Karpas-422 (cell line): Measurements from ENCODE around the gene SSBP3. TPM values are rescaled to one million over a fixed set of nuclear protein-coding genes. Genes with fewer than 3 reads are reported as not detected.
"Not testable (repeated sequence)": the region's sequence is repeated elsewhere in the genome, so short reads cannot be mapped to it uniquely, and the experiment has no call there.

Source experiments
- DNase-seq: peaks from one replicate; pipeline ENCODE4 v3.0.0-alpha.2; 2015
- H2AFZ ChIP-seq: fragments of 200-600 bp; sonication (generic); 2 replicates; pipeline ENCODE4 v1.6.1; 2014; ENCODE audit warnings: antibody characterized with exemption, low read length, mixed read lengths
- H3K27ac ChIP-seq: fragments of 200-600 bp; sonication (generic); 2 replicates; pipeline ENCODE4 v1.5.1; 2014; ENCODE audit warnings: mild to moderate bottlenecking, low read length, moderate library complexity
- H3K27me3 ChIP-seq: fragments of 200-600 bp; sonication (generic); 2 replicates; pipeline ENCODE4 v1.6.1; 2014; ENCODE audit warnings: low read length, mixed read lengths
- H3K36me3 ChIP-seq: fragments of 200-600 bp; sonication (generic); 2 replicates; pipeline ENCODE4 v1.6.1; 2014; ENCODE audit warnings: low read length, mixed read lengths; ENCODE audit not compliant: insufficient read depth
- H3K4me1 ChIP-seq: fragments of 200-600 bp; sonication (generic); 2 replicates; pipeline ENCODE4 v1.6.1; 2014; ENCODE audit warnings: mild to moderate bottlenecking, low read length, mixed read lengths
- H3K4me2 ChIP-seq: fragments of 200-600 bp; sonication (generic); 2 replicates; pipeline ENCODE4 v1.6.1; 2014; ENCODE audit warnings: low read length, low read depth, mild to moderate bottlenecking; ENCODE audit not compliant: poor library complexity, severe bottlenecking
- H3K4me3 ChIP-seq: fragments of 200-600 bp; sonication (generic); 2 replicates; pipeline ENCODE4 v1.5.1; 2014; ENCODE audit warnings: mild to moderate bottlenecking, antibody characterized with exemption, low read length, mixed read lengths
- H3K79me2 ChIP-seq: fragments of 200-600 bp; sonication (generic); 2 replicates; pipeline ENCODE4 v1.6.1; 2014; ENCODE audit warnings: mild to moderate bottlenecking, low read length, mixed read lengths
- H3K9ac ChIP-seq: fragments of 200-600 bp; sonication (generic); 2 replicates; pipeline ENCODE4 v1.6.0; 2014; ENCODE audit warnings: low read length
- H3K9me2 ChIP-seq: fragments of 200-600 bp; sonication (generic), shearing (Covaris generic); replicated peaks from 2 replicates; pipeline ENCODE4 v1.6.0; 2014; ENCODE audit warnings: mild to moderate bottlenecking, low read length, moderate library complexity; ENCODE audit not compliant: insufficient read depth
- H3K9me3 ChIP-seq: fragments of 300-700, 200-600 bp; sonication (generic); 2 replicates; pipeline ENCODE4 v1.6.1; 2014; ENCODE audit warnings: low read length, mixed read lengths
- H4K20me1 ChIP-seq: fragments of 200-600 bp; sonication (generic); 2 replicates; pipeline ENCODE4 v1.6.1; 2014; ENCODE audit warnings: mild to moderate bottlenecking, antibody characterized with exemption, low read length, low read depth; ENCODE audit not compliant: insufficient read depth
- total RNA-seq: library from RNA; depleted of rRNA; stranded (reverse); fragments of >200 nt; shearing (Covaris generic); gene quantifications from 2 replicates; pipeline ENCODE4 v1.2.3, GENCODE V29; 2014; ENCODE audit warnings: low replicate concordance

SSBP3 gene
- total RNA-seq, 1 experiment from 2014 or later: 4.7 TPM

- H3K36me3 ChIP-seq: peaks cover 17% of the 10 kb centered on the region; the same call in 1 of the 2 replicates
Measured at GRCh38 chr1:54219688-54220003, 186.5 kb downstream of the SSBP3 start.

GRCh38 chr1:54218883-54219687 is 187.1 kb downstream of the SSBP3 start:
- no peaks in the 10 kb centered on the region for H3K27me3 ChIP-seq
- H3K79me2 ChIP-seq: no peaks in the 10 kb centered on the region
- no peak overlapping the region for H3K4me3 ChIP-seq
- H3K4me1 ChIP-seq: no peaks in the 10 kb centered on the region
- no peak overlapping the region for H2AFZ ChIP-seq
- DNase-seq: no peak
- H3K9me2 ChIP-seq: no peaks in the 10 kb centered on the region
- no peaks in the 10 kb centered on the region for H3K9me3 ChIP-seq
- peaks cover 23% of the 10 kb centered on the region; the same call in 1 of the 2 replicates for H3K36me3 ChIP-seq
- H3K4me2 ChIP-seq: no peak overlapping the region
- H3K27ac ChIP-seq: no peak overlapping the region
- no peak overlapping the region for H3K9ac ChIP-seq
- no peaks in the 10 kb centered on the region for H4K20me1 ChIP-seq

More at GRCh38 chr1:54219688-54220003, 186.5 kb downstream of the SSBP3 start:
- H3K27me3 ChIP-seq: no peaks in the 10 kb centered on the region
- H3K4me1 ChIP-seq: no peaks in the 10 kb centered on the region
- no peak for DNase-seq
- H3K9me2 ChIP-seq: no peaks in the 10 kb centered on the region
- no peak overlapping the region for H3K4me3 ChIP-seq
- no peaks in the 10 kb centered on the region for H4K20me1 ChIP-seq
- H3K9ac ChIP-seq: no peak overlapping the region
- H3K4me2 ChIP-seq: no peak overlapping the region
- no peak overlapping the region for H3K27ac ChIP-seq
- no peaks in the 10 kb centered on the region for H3K79me2 ChIP-seq
- no peak overlapping the region for H2AFZ ChIP-seq
- H3K9me3 ChIP-seq: no peaks in the 10 kb centered on the region

DNA sequence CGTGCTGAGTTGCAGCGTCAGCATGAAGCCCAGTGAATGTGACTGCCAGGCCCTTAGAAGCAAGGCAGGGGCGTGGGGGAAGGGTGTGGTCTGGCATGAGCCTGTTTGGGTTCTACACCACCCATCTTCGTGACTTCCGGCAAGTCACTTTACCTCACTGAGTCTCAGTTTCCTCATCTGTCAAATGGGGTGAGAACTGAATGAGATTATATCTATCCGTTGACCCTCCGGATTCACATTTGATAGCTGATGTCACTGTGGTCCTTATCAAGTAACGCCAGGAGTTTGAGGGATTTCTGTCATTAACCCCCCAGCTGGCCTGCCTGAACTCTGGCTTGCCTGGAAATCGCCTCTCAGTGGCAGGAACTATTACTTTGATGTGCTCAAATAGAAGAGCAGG is 190.7 kb downstream of the SSBP3 start:
- Histone ChIP-seq H3K4me3 (no peak overlapping the region), H3K9me3 (no peaks in the 10 kb centered on the region), H3K27me3 (no peaks in the 10 kb centered on the region), H3K27ac (no peak overlapping the region), H3K9ac (no peak overlapping the region), H3K9me2 (no peaks in the 10 kb centered on the region), H3K4me2 (no peak overlapping the region), H2AFZ (no peak overlapping the region), H3K36me3 (peaks cover 42% of the 10 kb centered on the region), H4K20me1 (0 out of 2 replicates have a peak, but pooled peaks cover 4% of the 10 kb centered on the region), H3K79me2 (no peaks in the 10 kb centered on the region), H3K4me1 (no peaks in the 10 kb centered on the region)
- no peak for DNase-seq

- Histone ChIP-seq H3K9me3 (no peaks in the 10 kb centered on the region), H3K9me2 (no peaks in the 10 kb centered on the region), H3K27me3 (no peaks in the 10 kb centered on the region), H2AFZ (no peak overlapping the region), H3K4me1 (no peaks in the 10 kb centered on the region), H3K27ac (no peak overlapping the region), H3K36me3 (peaks cover 53% of the 10 kb centered on the region), H3K79me2 (no peaks in the 10 kb centered on the region), H3K4me2 (no peak overlapping the region), H4K20me1 (0 out of 2 replicates have a peak, but pooled peaks cover 4% of the 10 kb centered on the region), H3K9ac (no peak overlapping the region), H3K4me3 (no peak overlapping the region)
- no peak for DNase-seq
Measured at GRCh38 chr1:54212872-54213271, 193.3 kb downstream of the SSBP3 start.

GRCh38 chr1:54207896-54208295 is 198.3 kb downstream of the SSBP3 start:
- H3K9me2 ChIP-seq, H4K20me1 ChIP-seq, H2AFZ ChIP-seq, H3K9ac ChIP-seq, H3K9me3 ChIP-seq, DNase-seq, H3K27ac ChIP-seq, H3K4me1 ChIP-seq, H3K27me3 ChIP-seq, H3K4me2 ChIP-seq, H3K4me3 ChIP-seq: not testable (repeated sequence)
- peaks cover 23% of the 10 kb centered on the region for H3K79me2 ChIP-seq
- H3K36me3 ChIP-seq: peaks cover 51% of the 10 kb centered on the region

GRCh38 chr1:54207287-54207686 is 198.9 kb downstream of the SSBP3 start:
- Histone ChIP-seq H3K9me3 (no peaks in the 10 kb centered on the region), H3K4me2 (no peak overlapping the region), H3K4me3 (no peak overlapping the region), H3K27ac (no peak overlapping the region), H3K4me1 (no peaks in the 10 kb centered on the region), H4K20me1 (0 out of 2 replicates have a peak, but pooled peaks cover 10% of the 10 kb centered on the region), H3K9me2 (no peaks in the 10 kb centered on the region), H3K9ac (no peak overlapping the region), H2AFZ (no peak overlapping the region), H3K79me2 (peaks cover 29% of the 10 kb centered on the region), H3K27me3 (no peaks in the 10 kb centered on the region), H3K36me3 (peaks cover 48% of the 10 kb centered on the region)
- no peak for DNase-seq

GRCh38 chr1:54204199-54204598 is 202.0 kb downstream of the SSBP3 start:
- H3K9me3 ChIP-seq: no peaks in the 10 kb centered on the region
- H4K20me1 ChIP-seq: peaks cover 15% of the 10 kb centered on the region; the same call in 1 of the 2 replicates
- H2AFZ ChIP-seq: no peak overlapping the region
- no peaks in the 10 kb centered on the region for H3K9me2 ChIP-seq
- no peak overlapping the region for H3K27ac ChIP-seq
- H3K9ac ChIP-seq: no peak overlapping the region
- peaks cover 16% of the 10 kb centered on the region for H3K4me1 ChIP-seq
- H3K79me2 ChIP-seq: peaks cover 58% of the 10 kb centered on the region
- DNase-seq: no peak
- no peak overlapping the region for H3K4me3 ChIP-seq
- H3K27me3 ChIP-seq: no peaks in the 10 kb centered on the region
- H3K36me3 ChIP-seq: peaks cover 30% of the 10 kb centered on the region
- H3K4me2 ChIP-seq: no peak overlapping the region

- Histone ChIP-seq H3K9ac (peak overlapping the region; percentile 94), H3K36me3 (peaks cover 12% of the 10 kb centered on the region; the same call in 1 of the 2 replicates), H3K4me1 (peaks cover 22% of the 10 kb centered on the region), H3K4me3 (peak overlapping the region; percentile 99), H3K79me2 (peaks cover 63% of the 10 kb centered on the region), H3K4me2 (peak overlapping the region; percentile 88), H4K20me1 (peaks cover 15% of the 10 kb centered on the region; the same call in 1 of the 2 replicates), H2AFZ (peak overlapping the region; percentile 25; the same call in 1 of the 2 replicates), H3K9me2 (no peaks in the 10 kb centered on the region), H3K27me3 (no peaks in the 10 kb centered on the region), H3K27ac (no peak overlapping the region), H3K9me3 (no peaks in the 10 kb centered on the region)
- DNase-seq: peak; percentile 50
Measured at GRCh38 chr1:54200519-54200997, 205.6 kb downstream of the SSBP3 start.
